ENCODE results near the gene MAP2K5. TPM values are rescaled to one million over a fixed set of nuclear protein-coding genes. Genes with fewer than 3 reads are reported as not detected.

Gene MAP2K5
- total and polyA plus RNA-seq, 9 of the 15 experiments (the other 6 are each of a cell fraction or from before 2014, with no cell fraction given) = 0.41 to 16.5 (median 7.5) TPM

DNA sequence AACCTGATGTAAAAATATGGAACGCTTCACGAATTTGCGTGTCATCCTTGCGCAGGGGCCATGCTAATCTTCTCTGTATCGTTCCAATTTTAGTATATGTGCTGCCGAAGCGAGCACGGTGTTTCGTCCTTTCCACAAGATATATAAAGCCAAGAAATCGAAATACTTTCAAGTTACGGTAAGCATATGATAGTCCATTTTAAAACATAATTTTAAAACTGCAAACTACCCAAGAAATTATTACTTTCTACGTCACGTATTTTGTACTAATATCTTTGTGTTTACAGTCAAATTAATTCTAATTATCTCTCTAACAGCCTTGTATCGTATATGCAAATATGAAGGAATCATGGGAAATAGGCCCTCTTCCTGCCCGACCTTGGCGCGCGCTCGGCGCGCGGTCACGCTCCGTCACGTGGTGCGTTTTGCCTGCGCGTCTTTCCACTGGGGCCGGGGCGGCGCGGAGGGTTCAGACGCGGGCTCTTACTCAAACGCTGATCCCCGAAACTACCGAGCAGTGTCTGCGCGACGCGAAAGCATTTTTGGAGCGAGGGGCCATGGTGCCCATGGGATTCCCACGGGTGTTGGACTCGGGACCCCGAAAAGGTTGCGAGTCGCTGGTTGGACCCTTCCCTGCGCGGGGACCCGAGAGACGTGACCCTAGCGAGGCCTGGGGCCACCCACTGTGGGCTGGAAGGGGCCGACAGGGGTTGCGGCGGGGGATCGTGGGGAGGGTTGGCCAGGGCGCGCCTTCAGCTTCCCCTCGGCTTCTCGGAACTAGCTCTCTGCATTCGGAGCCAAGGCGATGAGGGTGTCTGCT lies 297.6 kb downstream of the MAP2K5 start, which contains the start of gene RNU6-1 (continued):
- TF ChIP-seq ZNF518B (CRISPR knock-in tag; IDR thresholded peaks at IDR 0.05) = no peak
- TF ChIP-seq ZNF23 (CRISPR knock-in tag; IDR thresholded peaks at IDR 0.05) = no peak
- TF ChIP-seq POLR2G (IDR thresholded peaks at IDR 0.05; ENCODE audit: low read depth, low read length) = peak; percentile 99
- no peak for TF ChIP-seq HMG20B (CRISPR knock-in tag; IDR thresholded peaks at IDR 0.05)
- TF ChIP-seq PYGO2 (tag; IDR thresholded peaks at IDR 0.05) = no peak
- TF ChIP-seq, protein P1, sequence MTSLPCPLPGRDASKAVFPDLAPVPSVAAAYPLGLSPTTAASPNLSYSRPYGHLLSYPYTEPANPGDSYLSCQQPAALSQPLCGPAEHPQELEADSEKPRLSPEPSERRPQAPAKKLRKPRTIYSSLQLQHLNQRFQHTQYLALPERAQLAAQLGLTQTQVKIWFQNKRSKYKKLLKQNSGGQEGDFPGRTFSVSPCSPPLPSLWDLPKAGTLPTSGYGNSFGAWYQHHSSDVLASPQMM (CRISPR knock-in tag; IDR thresholded peaks at IDR 0.05) = no peak
- TF ChIP-seq, protein P2, sequence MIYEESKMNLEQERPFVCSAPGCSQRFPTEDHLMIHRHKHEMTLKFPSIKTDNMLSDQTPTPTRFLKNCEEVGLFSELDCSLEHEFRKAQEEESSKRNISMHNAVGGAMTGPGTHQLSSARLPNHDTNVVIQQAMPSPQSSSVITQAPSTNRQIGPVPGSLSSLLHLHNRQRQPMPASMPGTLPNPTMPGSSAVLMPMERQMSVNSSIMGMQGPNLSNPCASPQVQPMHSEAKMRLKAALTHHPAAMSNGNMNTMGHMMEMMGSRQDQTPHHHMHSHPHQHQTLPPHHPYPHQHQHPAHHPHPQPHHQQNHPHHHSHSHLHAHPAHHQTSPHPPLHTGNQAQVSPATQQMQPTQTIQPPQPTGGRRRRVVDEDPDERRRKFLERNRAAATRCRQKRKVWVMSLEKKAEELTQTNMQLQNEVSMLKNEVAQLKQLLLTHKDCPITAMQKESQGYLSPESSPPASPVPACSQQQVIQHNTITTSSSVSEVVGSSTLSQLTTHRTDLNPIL (CRISPR knock-in tag; IDR thresholded peaks at IDR 0.05) = no peak
- TF ChIP-seq ZNF764 (CRISPR knock-in tag; IDR thresholded peaks at IDR 0.05; ENCODE audit: low read depth) = no peak
- TF ChIP-seq ZNF717 (CRISPR knock-in tag; IDR thresholded peaks at IDR 0.05) = no peak
- TF ChIP-seq, protein P3, sequence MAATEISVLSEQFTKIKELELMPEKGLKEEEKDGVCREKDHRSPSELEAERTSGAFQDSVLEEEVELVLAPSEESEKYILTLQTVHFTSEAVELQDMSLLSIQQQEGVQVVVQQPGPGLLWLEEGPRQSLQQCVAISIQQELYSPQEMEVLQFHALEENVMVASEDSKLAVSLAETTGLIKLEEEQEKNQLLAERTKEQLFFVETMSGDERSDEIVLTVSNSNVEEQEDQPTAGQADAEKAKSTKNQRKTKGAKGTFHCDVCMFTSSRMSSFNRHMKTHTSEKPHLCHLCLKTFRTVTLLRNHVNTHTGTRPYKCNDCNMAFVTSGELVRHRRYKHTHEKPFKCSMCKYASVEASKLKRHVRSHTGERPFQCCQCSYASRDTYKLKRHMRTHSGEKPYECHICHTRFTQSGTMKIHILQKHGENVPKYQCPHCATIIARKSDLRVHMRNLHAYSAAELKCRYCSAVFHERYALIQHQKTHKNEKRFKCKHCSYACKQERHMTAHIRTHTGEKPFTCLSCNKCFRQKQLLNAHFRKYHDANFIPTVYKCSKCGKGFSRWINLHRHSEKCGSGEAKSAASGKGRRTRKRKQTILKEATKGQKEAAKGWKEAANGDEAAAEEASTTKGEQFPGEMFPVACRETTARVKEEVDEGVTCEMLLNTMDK (IDR thresholded peaks at IDR 0.05; ENCODE audit: borderline replicate concordance, insufficient read depth, low read depth, low read length, poor library complexity, severe bottlenecking) = no peak
- TF ChIP-seq GABPB2 (CRISPR knock-in tag; conservative IDR thresholded peaks at IDR 0.05) = no peak
- no peak for TF ChIP-seq ZNF134 (CRISPR knock-in tag; conservative IDR thresholded peaks at IDR 0.05)
- TF ChIP-seq, protein P4, sequence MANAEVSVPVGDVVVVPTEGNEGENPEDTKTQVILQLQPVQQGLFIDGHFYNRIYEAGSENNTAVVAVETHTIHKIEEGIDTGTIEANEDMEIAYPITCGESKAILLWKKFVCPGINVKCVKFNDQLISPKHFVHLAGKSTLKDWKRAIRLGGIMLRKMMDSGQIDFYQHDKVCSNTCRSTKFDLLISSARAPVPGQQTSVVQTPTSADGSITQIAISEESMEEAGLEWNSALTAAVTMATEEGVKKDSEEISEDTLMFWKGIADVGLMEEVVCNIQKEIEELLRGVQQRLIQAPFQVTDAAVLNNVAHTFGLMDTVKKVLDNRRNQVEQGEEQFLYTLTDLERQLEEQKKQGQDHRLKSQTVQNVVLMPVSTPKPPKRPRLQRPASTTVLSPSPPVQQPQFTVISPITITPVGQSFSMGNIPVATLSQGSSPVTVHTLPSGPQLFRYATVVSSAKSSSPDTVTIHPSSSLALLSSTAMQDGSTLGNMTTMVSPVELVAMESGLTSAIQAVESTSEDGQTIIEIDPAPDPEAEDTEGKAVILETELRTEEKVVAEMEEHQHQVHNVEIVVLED (CRISPR knock-in tag; IDR thresholded peaks at IDR 0.05) = no peak; the same call in 1 of the 2 replicates
- TF ChIP-seq HDGF (IDR thresholded peaks at IDR 0.05) = no peak
- peak; percentile 89 for TF ChIP-seq MTA1 (IDR thresholded peaks at IDR 0.05; ENCODE audit: borderline replicate concordance)
- TF ChIP-seq HDAC6 (IDR thresholded peaks at IDR 0.05; ENCODE audit: low read depth, low read length) = no peak
- no peak for TF ChIP-seq ZSCAN32 (CRISPR knock-in tag; IDR thresholded peaks at IDR 0.05)
- TF ChIP-seq ZNF41 (CRISPR knock-in tag; conservative IDR thresholded peaks at IDR 0.05) = no peak
- TF ChIP-seq ZNF24 (IDR thresholded peaks at IDR 0.05) = no peak
- TF ChIP-seq LEF1 (IDR thresholded peaks at IDR 0.05) = peak; percentile 38; the same call in 1 of the 2 replicates
